Panc1 (cell line): Measurements from ENCODE around the gene KCNJ12. TPM values are rescaled to one million over a fixed set of nuclear protein-coding genes. Genes with fewer than 3 reads are reported as not detected.
"Not testable (repeated sequence)": the region's sequence is repeated elsewhere in the genome, so short reads cannot be mapped to it uniquely, and the experiment has no call there.

Experiments used
- ATAC-seq: fragments of 200-7000 bp; cut with Tn5 transposase; 2 replicates; pipeline ENCODE4 v1.9.1; 2020; ENCODE audit warnings: mild to moderate bottlenecking, moderate library complexity
- BruUV-seq: library from RNA; stranded (reverse); fragments of 400-500 nt; replicated peaks from 2 replicates; lab custom pipeline; 2021; lab: Mats Ljungman, UMichigan
- CTCF ChIA-PET: fragments of 300-600 bp; sonication (Branson Sonifier 250); formaldehyde crosslinking; loops from one replicate; lab custom pipeline; 2022; ENCODE audit warnings: antibody characterized with exemption; lab: Charles Lee
- POLR2A ChIA-PET: fragments of 300-600 bp; sonication (Branson Sonifier 250); formaldehyde crosslinking; loops from one replicate; lab custom pipeline; 2022; ENCODE audit warnings: antibody characterized with exemption; lab: Charles Lee
- DNase-seq: peaks from one replicate; pipeline ENCODE4 v3.0.0-alpha.2; 2010; ENCODE audit warnings: low read depth, low spot score
- H3K27ac ChIP-seq: 2 replicates; pipeline ENCODE4 v1.5.1; 2011; ENCODE audit warnings: mild to moderate bottlenecking, low read length, inconsistent platforms
- H3K27me3 ChIP-seq: fragments of 200-500 bp; sonication (Bioruptor generic); 2 replicates; pipeline ENCODE4 v1.6.0; 2014; ENCODE audit warnings: low read length, inconsistent platforms; ENCODE audit not compliant: control insufficient read depth, insufficient read depth
- H3K36me3 ChIP-seq: fragments of 200-500 bp; sonication (Bioruptor generic); 2 replicates; pipeline ENCODE4 v1.5.1; 2014; ENCODE audit warnings: inconsistent platforms, mild to moderate bottlenecking, low read length, moderate library complexity; ENCODE audit not compliant: control insufficient read depth, insufficient read depth
- H3K4me1 ChIP-seq: 2 replicates; pipeline ENCODE4 v1.5.1; 2011; ENCODE audit warnings: inconsistent platforms, mild to moderate bottlenecking, low read length, moderate library complexity; ENCODE audit not compliant: control insufficient read depth, insufficient read depth
- H3K4me3 ChIP-seq, 2 experiments: 2 replicates each; pipeline ENCODE4 v1.5.1; 2011 to 2012; ENCODE audit warnings: low read depth in 2 of 2, low read length in 2 of 2, mild to moderate bottlenecking in 2 of 2, inconsistent platforms in 1 of 2, moderate library complexity in 1 of 2
- H3K9me3 ChIP-seq: fragments of 200-500 bp; sonication (Bioruptor generic); 2 replicates; pipeline ENCODE4 v1.5.1; 2014; ENCODE audit warnings: low read depth, mild to moderate bottlenecking, inconsistent platforms, low read length, moderate library complexity; ENCODE audit not compliant: control insufficient read depth, insufficient read depth
- in situ Hi-C: cut with HindIII; loops from 2 replicates; pipeline ENCODE4 v1.10.0; 2016; ENCODE audit warnings: low sequenced_read_pairs, low pct_unique_long_range_greater_than_20kb
- intact Hi-C: fragments of 100-400 bp; cut with micrococcal nuclease; formaldehyde crosslinking; loops from one replicate; pipeline ENCODE4 v1.10.0; 2022; ENCODE audit not compliant: unreplicated experiment
- total RNA-seq: library from RNA; stranded (reverse); gene quantifications from one replicate; pipeline ENCODE4 v1.2.1, GENCODE V29; 2021; ENCODE audit not compliant: unreplicated experiment

KCNJ12 gene
- total RNA-seq, 1 experiment from 2014 or later, result 2.7 TPM

GRCh38 chr17:21404956-21405731 is 29.0 kb downstream of the KCNJ12 start:
- DNase-seq, CTCF ChIA-PET, BruUV-seq, intact Hi-C loops, H3K36me3 ChIP-seq, H3K27me3 ChIP-seq, H3K9me3 ChIP-seq, POLR2A ChIA-PET, H3K4me3 ChIP-seq, H3K27ac ChIP-seq, in situ Hi-C loops, ATAC-seq: not testable (repeated sequence)
- peaks cover 12% of the 10 kb centered on the region for H3K4me1 ChIP-seq

- in situ Hi-C loops, H3K36me3 ChIP-seq, DNase-seq, CTCF ChIA-PET, H3K4me3 ChIP-seq, BruUV-seq, H3K27ac ChIP-seq, intact Hi-C loops, H3K9me3 ChIP-seq, ATAC-seq, H3K27me3 ChIP-seq, POLR2A ChIA-PET: not testable (repeated sequence)
- H3K4me1 ChIP-seq, result peaks cover 11% of the 10 kb centered on the region
These were observed 29.8 kb downstream of the KCNJ12 start for GRCh38 chr17:21405904-21406400.

GRCh38 chr17:21406616-21407404 is 30.7 kb downstream of the KCNJ12 start:
- BruUV-seq, DNase-seq, in situ Hi-C loops, ATAC-seq, H3K4me3 ChIP-seq, CTCF ChIA-PET, H3K36me3 ChIP-seq, H3K4me1 ChIP-seq, H3K9me3 ChIP-seq, H3K27me3 ChIP-seq, H3K27ac ChIP-seq, POLR2A ChIA-PET, intact Hi-C loops: not testable (repeated sequence)

GRCh38 chr17:21407752-21408151 is 31.6 kb downstream of the KCNJ12 start:
- H3K27ac ChIP-seq, H3K4me1 ChIP-seq, H3K27me3 ChIP-seq, H3K9me3 ChIP-seq, BruUV-seq, ATAC-seq, H3K36me3 ChIP-seq, in situ Hi-C loops, intact Hi-C loops, H3K4me3 ChIP-seq, DNase-seq, CTCF ChIA-PET, POLR2A ChIA-PET: not testable (repeated sequence)

GRCh38 chr17:21408224-21408623 is 32.1 kb downstream of the KCNJ12 start:
- in situ Hi-C loops, H3K9me3 ChIP-seq, DNase-seq, BruUV-seq, H3K27me3 ChIP-seq, CTCF ChIA-PET, H3K36me3 ChIP-seq, ATAC-seq, POLR2A ChIA-PET, H3K4me3 ChIP-seq, H3K4me1 ChIP-seq, H3K27ac ChIP-seq, intact Hi-C loops: not testable (repeated sequence)

- POLR2A ChIA-PET, CTCF ChIA-PET: not testable (repeated sequence)
These were observed 32.7 kb downstream of the KCNJ12 start for GRCh38 chr17:21408766-21409300.

GRCh38 chr17:21409388-21409787 is 33.2 kb downstream of the KCNJ12 start:
- in situ Hi-C loops, H3K4me3 ChIP-seq, H3K36me3 ChIP-seq, BruUV-seq, H3K4me1 ChIP-seq, H3K27me3 ChIP-seq, ATAC-seq, H3K27ac ChIP-seq, CTCF ChIA-PET, POLR2A ChIA-PET, H3K9me3 ChIP-seq, DNase-seq, intact Hi-C loops: not testable (repeated sequence)

More at GRCh38 chr17:21408766-21409300, 32.7 kb downstream of the KCNJ12 start:
- H3K9me3 ChIP-seq, DNase-seq, intact Hi-C loops, H3K4me3 ChIP-seq, H3K27ac ChIP-seq, ATAC-seq, BruUV-seq, H3K36me3 ChIP-seq, in situ Hi-C loops, H3K4me1 ChIP-seq, H3K27me3 ChIP-seq: not testable (repeated sequence)
